PC-3 (cell line): ENCODE data around the gene ULBP1.

ENCODE experiments used
- CTCF ChIP-seq: fragments of 300-600 bp; sonication (generic); conservative IDR thresholded peaks from 2 replicates; pipeline ENCODE4 v1.5.1; 2017; ENCODE audit warnings: antibody characterized with exemption, low read depth, mild to moderate bottlenecking, low read length
- EZH2 ChIP-seq: fragments of 300-600 bp; sonication (generic); IDR thresholded peaks from one replicate; pipeline ENCODE4 v1.6.1; 2017; ENCODE audit warnings: antibody characterized with exemption, mild to moderate bottlenecking, low read length; ENCODE audit not compliant: unreplicated experiment
- EZH2phosphoT487 ChIP-seq: fragments of 300-600 bp; sonication (generic); IDR thresholded peaks from 2 replicates; pipeline ENCODE4 v1.6.1; 2018; ENCODE audit warnings: mild to moderate bottlenecking, antibody characterized with exemption, low read length, borderline replicate concordance

DNA sequence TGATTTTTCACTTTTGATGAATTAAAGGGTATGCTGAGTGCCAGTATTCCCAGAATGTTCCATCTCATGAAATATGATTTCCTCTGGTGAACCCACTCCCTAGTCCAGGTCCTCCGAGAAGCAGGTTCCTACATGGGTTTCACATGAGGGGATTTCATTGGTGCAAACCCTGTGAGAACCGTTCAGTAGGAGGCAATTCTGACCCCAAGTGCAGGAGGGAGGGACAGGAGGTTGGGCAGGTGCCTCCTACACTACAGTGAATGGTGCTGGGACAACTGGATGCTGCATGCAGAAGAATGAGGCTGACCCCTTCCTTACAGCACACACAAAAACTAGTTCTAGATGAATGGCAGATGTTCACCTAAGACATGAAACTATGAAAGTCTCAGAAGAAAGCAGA lies 27.0 kb upstream of the ULBP1 start:
- TF ChIP-seq CTCF (no peak), EZH2 (no peak), EZH2phosphoT487 (no peak)
